HCT116 (cell line): ENCODE data around the gene PI4K2A. TPM values are rescaled to one million over a fixed set of nuclear protein-coding genes. Genes with fewer than 3 reads are reported as not detected.

Source experiments
- ATAC-seq: fragments of 200-7000 bp; cut with Tn5 transposase; 2 replicates; pipeline ENCODE4 v1.9.1; 2020; ENCODE audit warnings: mild to moderate bottlenecking, moderate library complexity
- BruUV-seq: library from RNA; stranded (reverse); fragments of 400-500 nt; replicated peaks from 2 replicates; lab custom pipeline; 2021; lab: Mats Ljungman, UMichigan
- CTCF ChIA-PET: fragments of 300-600 bp; sonication (Branson Sonifier 250); formaldehyde crosslinking; loops from one replicate; lab custom pipeline; 2021; ENCODE audit warnings: antibody characterized with exemption; lab: Charles Lee
- POLR2A ChIA-PET: fragments of 300-600, 350-600 bp; sonication (Branson Sonifier 250); formaldehyde crosslinking; loops from one replicate; lab custom pipeline; 2021; ENCODE audit warnings: antibody characterized with exemption; lab: Charles Lee
- RAD21 ChIA-PET, 2 experiments: fragments of 300-600 bp; sonication (Branson Sonifier 250); formaldehyde crosslinking; loops; one replicate each; lab custom pipeline; 2023; ENCODE audit warnings: low total read pairs in 2 of 2; ENCODE audit not compliant: uncharacterized antibody in 2 of 2, unreplicated experiment in 2 of 2, low non-redundant PET in 1 of 2; lab: Charles Lee
- DNase-seq: peaks from one replicate; pipeline ENCODE4 v3.0.0-alpha.2; 2010; ENCODE audit warnings: low read depth, low spot score
- H2AFZ ChIP-seq: fragments of 200-600 bp; shearing (Covaris generic), sonication (generic); 2 replicates; pipeline ENCODE4 v1.6.1; 2017; ENCODE audit warnings: low read depth, mixed run types, mixed read lengths, antibody characterized with exemption, low read length; ENCODE audit not compliant: poor library complexity, severe bottlenecking
- H3K27ac ChIP-seq: 2 replicates; pipeline ENCODE4 v1.5.1; 2012; ENCODE audit warnings: low read depth, low read length
- H3K27me3 ChIP-seq: fragments of 200-600 bp; sonication (generic); 2 replicates; pipeline ENCODE4 v1.6.1; 2016; ENCODE audit warnings: mixed run types, low read length, mixed read lengths; ENCODE audit not compliant: insufficient read depth
- H3K36me3 ChIP-seq, 2 experiments: fragments of 200-500 bp in 1 of 2; fragments of 200-600 bp in 1 of 2; sonication (Bioruptor generic) in 1 of 2; sonication (generic) in 1 of 2; 2 replicates each; pipeline versions ENCODE4 v1.5.1 to v1.6.1; 2014 to 2016; ENCODE audit warnings: low read length in 2 of 2, inconsistent platforms in 1 of 2, mixed read lengths in 1 of 2, mixed run types in 1 of 2; ENCODE audit not compliant: insufficient read depth in 2 of 2, control insufficient read depth in 1 of 2
- H3K4me1 ChIP-seq, 2 experiments: fragments of 200-600 bp in 1 of 2; sonication (generic) in 1 of 2; 2 replicates each; pipeline versions ENCODE4 v1.5.1 to v1.6.1; 2012 to 2017; ENCODE audit warnings: low read length in 2 of 2, inconsistent platforms in 1 of 2, mild to moderate bottlenecking in 1 of 2, mixed read lengths in 1 of 2, mixed run types in 1 of 2, moderate library complexity in 1 of 2; ENCODE audit not compliant: insufficient read depth in 2 of 2, control insufficient read depth in 1 of 2
- H3K4me2 ChIP-seq: fragments of 200-600 bp; sonication (generic); 2 replicates; pipeline ENCODE4 v1.6.1; 2017; ENCODE audit warnings: mixed run types, low read length, mixed read lengths
- H3K4me3 ChIP-seq, 2 experiments: fragments of 200-600 bp in 1 of 2; sonication (generic) in 1 of 2; replicated peaks in 1 of 2; 2 replicates each; pipeline ENCODE4 v1.5.1; 2011 to 2016; ENCODE audit warnings: low read length in 2 of 2, control low read depth in 1 of 2, low read depth in 1 of 2, mild to moderate bottlenecking in 1 of 2, mixed read lengths in 1 of 2, mixed run types in 1 of 2
- H3K79me2 ChIP-seq: fragments of 200-600 bp; sonication (generic); 2 replicates; pipeline ENCODE4 v1.6.1; 2017; ENCODE audit warnings: mild to moderate bottlenecking, mixed run types, low read length, moderate library complexity, mixed read lengths; ENCODE audit not compliant: insufficient read depth
- H3K9ac ChIP-seq: fragments of 200-600 bp; sonication (generic); 2 replicates; pipeline ENCODE4 v1.6.1; 2016; ENCODE audit warnings: low read length, mixed read lengths
- H3K9me2 ChIP-seq: fragments of 200-600 bp; sonication (generic), shearing (Covaris generic); 2 replicates; pipeline ENCODE4 v1.6.1; 2017; ENCODE audit warnings: mixed run types, mild to moderate bottlenecking, moderate library complexity; ENCODE audit not compliant: insufficient read depth
- H3K9me3 ChIP-seq, 2 experiments: fragments of 200-500 bp in 1 of 2; fragments of 200-600 bp in 1 of 2; sonication (Bioruptor generic) in 1 of 2; sonication (generic) in 1 of 2; 2 replicates each; pipeline ENCODE4 v1.6.1; 2014 to 2017; ENCODE audit warnings: low read length in 2 of 2, mixed read lengths in 2 of 2, inconsistent platforms in 1 of 2, low read depth in 1 of 2, mild to moderate bottlenecking in 1 of 2, mixed run types in 1 of 2, moderate library complexity in 1 of 2; ENCODE audit not compliant: control insufficient read depth in 1 of 2, insufficient read depth in 1 of 2
- H4K20me1 ChIP-seq: fragments of 200-600 bp; sonication (generic), shearing (Covaris generic); 2 replicates; pipeline ENCODE4 v1.6.1; 2017; ENCODE audit warnings: mixed run types, mild to moderate bottlenecking, moderate library complexity; ENCODE audit not compliant: insufficient read depth
- CBX3 ChIP-seq: IDR thresholded peaks from 2 replicates; pipeline ENCODE4 v1.6.1; 2012; ENCODE audit warnings: low read depth
- EGR1 ChIP-seq: IDR thresholded peaks from 2 replicates; pipeline ENCODE4 v1.6.1; 2012; ENCODE audit warnings: low read depth
- JUND ChIP-seq: IDR thresholded peaks from 2 replicates; pipeline ENCODE4 v1.6.1; 2012
- MAX ChIP-seq: IDR thresholded peaks from 2 replicates; pipeline ENCODE4 v1.6.1; 2012
- POLR2AphosphoS5 ChIP-seq: IDR thresholded peaks from 2 replicates; pipeline ENCODE4 v1.6.1; 2011; ENCODE audit warnings: mild to moderate bottlenecking, low read depth, low read length, moderate library complexity
- SIN3A ChIP-seq: IDR thresholded peaks from 2 replicates; pipeline ENCODE4 v1.6.1; 2012; ENCODE audit warnings: low read depth
- SP1 ChIP-seq: IDR thresholded peaks from 2 replicates; pipeline ENCODE4 v1.6.1; 2012; ENCODE audit warnings: low read depth
- TCF7L2 ChIP-seq: IDR thresholded peaks from 2 replicates; pipeline ENCODE4 v1.7.0; 2011; ENCODE audit warnings: borderline replicate concordance, inconsistent platforms; ENCODE audit not compliant: insufficient read depth, insufficient read length; ENCODE audit errors: extremely low read depth
- YY1 ChIP-seq: IDR thresholded peaks from 2 replicates; pipeline ENCODE4 v1.6.1; 2011; ENCODE audit warnings: low read length, low read depth, moderate library complexity, mild to moderate bottlenecking; ENCODE audit not compliant: insufficient replicate concordance; ENCODE audit errors: extremely low read depth
- ZNF274 ChIP-seq: fragments of 200-500 bp; sonication (Bioruptor generic); IDR thresholded peaks from 2 replicates; pipeline ENCODE4 v1.6.1; 2014; ENCODE audit warnings: mild to moderate bottlenecking, low read depth, low read length, inconsistent platforms
- intact Hi-C: fragments of 100-400 bp; cut with micrococcal nuclease; formaldehyde crosslinking; loops from 2 replicates; pipeline ENCODE4 v1.10.0; 2022
- total RNA-seq: library from RNA; stranded (reverse); gene quantifications from one replicate; pipeline ENCODE4 v1.2.1, GENCODE V29; 2021; ENCODE audit not compliant: unreplicated experiment

PI4K2A gene
- total RNA-seq, 1 experiment from 2014 or later: 20.0 TPM

DNA sequence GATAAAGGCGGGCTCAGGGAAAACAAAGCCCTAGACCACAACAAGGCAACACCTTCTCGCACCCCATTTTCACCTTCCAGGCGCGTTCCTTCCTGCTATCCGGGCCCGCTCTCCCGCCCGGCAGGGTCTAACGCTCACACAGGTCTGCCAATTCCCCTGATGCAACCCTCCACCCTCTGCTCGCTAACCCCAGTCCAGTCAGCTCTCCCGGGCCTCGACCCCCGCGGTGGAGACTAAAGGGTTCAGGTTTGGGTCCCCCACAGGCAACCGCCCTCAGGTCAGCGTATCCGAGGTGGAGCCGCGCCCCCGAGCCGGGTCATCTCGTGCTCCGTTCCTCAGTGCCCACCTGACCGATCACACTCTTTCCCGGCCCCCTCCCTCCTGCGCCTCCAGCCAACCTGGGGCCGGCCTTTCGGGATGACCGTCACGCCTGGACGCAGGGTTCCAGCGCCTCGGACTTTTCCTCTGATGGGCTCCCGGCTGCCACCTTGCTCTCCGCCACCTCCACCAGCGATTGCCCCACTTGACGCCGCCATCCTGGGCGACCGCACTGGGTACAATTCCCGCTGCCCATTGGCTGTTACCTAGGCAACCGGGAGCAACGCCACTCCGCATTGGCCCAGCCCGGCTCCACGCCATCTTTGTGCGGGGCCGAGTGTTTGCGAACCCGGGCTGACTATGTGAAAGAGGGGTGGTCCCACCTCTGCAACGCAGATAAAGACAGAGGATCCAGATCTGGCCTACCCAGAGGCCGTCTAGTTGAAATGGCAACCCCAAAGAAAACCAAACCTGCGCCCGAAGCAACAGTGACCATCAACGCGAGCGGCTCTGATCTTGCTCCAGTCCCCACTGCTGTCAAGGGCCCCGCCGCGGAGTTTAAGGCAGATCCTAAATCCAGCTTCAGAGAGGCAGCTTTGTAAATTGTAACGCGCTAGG is 7.3 kb upstream of the PI4K2A start, which contains the start of gene MORN4:
Gene MORN4 (minus strand): TSS at position 552 of the 936 bp plus-strand sequence. CDS start 13,847 bp downstream, outside the sequence.
- ATAC-seq (peak; percentile 89), DNase-seq (peak; percentile 83)
- ChIA-PET CTCF (interaction anchor here (0.6 to 1.1 kb wide), 2 partner anchors 21 to 24 kb away, joined by 3 read pairs; no protein-coding TSS in a partner anchor), POLR2A (no interaction called here), RAD21 (no interaction called here)
- Histone ChIP-seq H4K20me1 (no peaks in the 10 kb centered on the region), H3K27ac (peak within 1 kb of the TSS; percentile 64), H3K79me2 (peaks cover 6% of the 10 kb centered on the region; the same call in 1 of the 2 replicates), H3K4me1 (peaks cover 0 to 15% of the 10 kb centered on the region in 2 experiments; a peak in 3 of 4 replicates), H3K4me3 (peak within 1 kb of the TSS; percentile 86 to 87), H3K9me2 (no peaks in the 10 kb centered on the region), H3K4me2 (peak within 1 kb of the TSS; percentile 98), H3K27me3 (no peaks in the 10 kb centered on the region), H3K9me3 (no peaks in the 10 kb centered on the region), H3K36me3 (no peaks in the 10 kb centered on the region), H3K9ac (peak within 1 kb of the TSS; percentile 75), H2AFZ (peak within 1 kb of the TSS; percentile 55)
- TF ChIP-seq MAX (peak; percentile 76), YY1 (peak; percentile 99), JUND (no peak), CBX3 (no peak), POLR2AphosphoS5 (peak; percentile 68; the same call in 1 of the 2 replicates), ZNF274 (no peak), TCF7L2 (peak; percentile 48), SIN3A (no peak; the same call in 1 of the 2 replicates), SP1 (peak; percentile 99), EGR1 (peak; percentile 73)
- intact Hi-C loops: no loop called here
- BruUV-seq: no TSS peak
